ENCODE data around the gene NTPCR.

The NTPCR gene

GRCh38 chr1:232988572-232989040 is 38.2 kb downstream of the NTPCR start:
- peak overlapping the region; percentile 30 for H3K27ac ChIP-seq
- no peaks in the 10 kb centered on the region for H3K36me3 ChIP-seq
- H3K9me3 ChIP-seq (ENCODE audit: severe bottlenecking): peaks cover 11% of the 10 kb centered on the region
- no peaks in the 10 kb centered on the region for H3K27me3 ChIP-seq (ENCODE audit: insufficient read depth, low read depth, severe bottlenecking)
- DNase-seq: peak; percentile 69
- no peak overlapping the region for H3K4me3 ChIP-seq (ENCODE audit: low read depth, low read length)
- no peak for TF ChIP-seq CTCF (IDR thresholded peaks at IDR 0.05; ENCODE audit: low read depth, low read length)

GRCh38 chr1:232990176-232991128 is 40.0 kb downstream of the NTPCR start:
- no peak for DNase-seq
- peaks cover 24% of the 10 kb centered on the region for H3K9me3 ChIP-seq (ENCODE audit: severe bottlenecking)
- H3K27me3 ChIP-seq (ENCODE audit: insufficient read depth, low read depth, severe bottlenecking): no peaks in the 10 kb centered on the region
- no peak overlapping the region for H3K27ac ChIP-seq
- H3K36me3 ChIP-seq: no peaks in the 10 kb centered on the region
- peak; percentile 29 for TF ChIP-seq CTCF (IDR thresholded peaks at IDR 0.05; ENCODE audit: low read depth, low read length)
- H3K4me3 ChIP-seq (ENCODE audit: low read depth, low read length): no peak overlapping the region

- Histone ChIP-seq H3K9me3 (ENCODE audit: severe bottlenecking) (peaks cover 24% of the 10 kb centered on the region), H3K4me3 (ENCODE audit: low read depth, low read length) (no peak overlapping the region), H3K36me3 (no peaks in the 10 kb centered on the region), H3K27ac (no peak overlapping the region), H3K27me3 (ENCODE audit: insufficient read depth, low read depth, severe bottlenecking) (no peaks in the 10 kb centered on the region)
- no peak for DNase-seq
- no peak for TF ChIP-seq CTCF (IDR thresholded peaks at IDR 0.05; ENCODE audit: low read depth, low read length)
Measured at GRCh38 chr1:232991238-232991637, 40.8 kb downstream of the NTPCR start.

GRCh38 chr1:232992227-232992626 is 41.8 kb downstream of the NTPCR start:
- H3K36me3 ChIP-seq: no peaks in the 10 kb centered on the region
- TF ChIP-seq CTCF (IDR thresholded peaks at IDR 0.05; ENCODE audit: low read depth, low read length): peak; percentile 5; the same call in 1 of the 2 replicates
- peaks cover 24% of the 10 kb centered on the region for H3K9me3 ChIP-seq (ENCODE audit: severe bottlenecking)
- no peak overlapping the region for H3K27ac ChIP-seq
- no peaks in the 10 kb centered on the region for H3K27me3 ChIP-seq (ENCODE audit: insufficient read depth, low read depth, severe bottlenecking)
- no peak overlapping the region for H3K4me3 ChIP-seq (ENCODE audit: low read depth, low read length)
- no peak for DNase-seq

GRCh38 chr1:232993555-232993954 is 43.1 kb downstream of the NTPCR start:
- H3K36me3 ChIP-seq: no peaks in the 10 kb centered on the region; the same call in 1 of the 2 replicates
- H3K27ac ChIP-seq: no peak overlapping the region
- no peaks in the 10 kb centered on the region for H3K27me3 ChIP-seq (ENCODE audit: insufficient read depth, low read depth, severe bottlenecking)
- DNase-seq: no peak
- no peak for TF ChIP-seq CTCF (IDR thresholded peaks at IDR 0.05; ENCODE audit: low read depth, low read length)
- H3K9me3 ChIP-seq (ENCODE audit: severe bottlenecking): peaks cover 24% of the 10 kb centered on the region
- no peak overlapping the region for H3K4me3 ChIP-seq (ENCODE audit: low read depth, low read length)

All from WERI-Rb-1 (cell line).